ENCODE results near the gene ALDH5A1. TPM values are rescaled to one million over a fixed set of nuclear protein-coding genes. Genes with fewer than 3 reads are reported as not detected.

Gene ALDH5A1
- total RNA-seq = 10 to 100 TPM; 18.2 to 20.9 TPM

- Mint-ChIP-seq H3K27me3 (no peaks in the 10 kb centered on the region), H3K4me1 (peaks cover 13% of the 10 kb centered on the region), H3K36me3 (peaks cover 22% of the 10 kb centered on the region), H3K27ac (peak within 1 kb of the TSS; percentile 72), H3K4me3 (peak within 1 kb of the TSS; percentile 85), H3K9me3 (peaks cover 10% of the 10 kb centered on the region)
- peak; percentile 89 for DNase-seq
Observed at GRCh38 chr6:24494821-24495795, at the start of gene ALDH5A1. TSS of gene ALDH5A1 (plus strand) at chr6:24494969. CDS start at chr6:24494997, 28 bp downstream.

- no peaks in the 10 kb centered on the region for H3K36me3 Mint-ChIP-seq
- H3K9me3 Mint-ChIP-seq = no peaks in the 10 kb centered on the region
- H3K4me1 Mint-ChIP-seq = no peaks in the 10 kb centered on the region
- no peak for DNase-seq
- H3K4me3 Mint-ChIP-seq = no peak overlapping the region
- H3K27ac Mint-ChIP-seq = no peak overlapping the region
- no peaks in the 10 kb centered on the region for H3K27me3 Mint-ChIP-seq
Observed at GRCh38 chr6:24445704-24446103, 49.1 kb upstream of the ALDH5A1 start.

- DNase-seq = no peak
- H3K9me3 Mint-ChIP-seq = no peaks in the 10 kb centered on the region
- H3K27me3 Mint-ChIP-seq = no peaks in the 10 kb centered on the region
- H3K27ac Mint-ChIP-seq = no peak overlapping the region
- no peaks in the 10 kb centered on the region for H3K36me3 Mint-ChIP-seq
- no peaks in the 10 kb centered on the region for H3K4me1 Mint-ChIP-seq
- H3K4me3 Mint-ChIP-seq = no peak overlapping the region
Observed at GRCh38 chr6:24446670-24447069, 48.1 kb upstream of the ALDH5A1 start.

- Mint-ChIP-seq H3K9me3 (no peaks in the 10 kb centered on the region), H3K27me3 (no peaks in the 10 kb centered on the region), H3K27ac (no peak overlapping the region), H3K4me1 (no peaks in the 10 kb centered on the region), H3K4me3 (no peak overlapping the region), H3K36me3 (no peaks in the 10 kb centered on the region)
- no peak for DNase-seq
Observed at GRCh38 chr6:24448396-24448795, 46.4 kb upstream of the ALDH5A1 start.

- H3K27ac Mint-ChIP-seq = no peak overlapping the region
- no peak overlapping the region for H3K4me3 Mint-ChIP-seq
- H3K36me3 Mint-ChIP-seq = no peaks in the 10 kb centered on the region
- no peaks in the 10 kb centered on the region for H3K27me3 Mint-ChIP-seq
- no peaks in the 10 kb centered on the region for H3K4me1 Mint-ChIP-seq
- no peak for DNase-seq
- no peaks in the 10 kb centered on the region for H3K9me3 Mint-ChIP-seq
Observed at GRCh38 chr6:24448828-24449525, 45.8 kb upstream of the ALDH5A1 start.

- Mint-ChIP-seq H3K27ac (no peak overlapping the region), H3K36me3 (no peaks in the 10 kb centered on the region), H3K27me3 (no peaks in the 10 kb centered on the region), H3K9me3 (no peaks in the 10 kb centered on the region), H3K4me3 (no peak overlapping the region), H3K4me1 (no peaks in the 10 kb centered on the region)
- no peak for DNase-seq
Observed at GRCh38 chr6:24451581-24452388, 43.0 kb upstream of the ALDH5A1 start.

- H3K9me3 Mint-ChIP-seq = no peaks in the 10 kb centered on the region
- H3K4me3 Mint-ChIP-seq = no peak overlapping the region
- H3K27me3 Mint-ChIP-seq = no peaks in the 10 kb centered on the region
- no peaks in the 10 kb centered on the region for H3K4me1 Mint-ChIP-seq
- DNase-seq = no peak
- no peak overlapping the region for H3K27ac Mint-ChIP-seq
- H3K36me3 Mint-ChIP-seq = no peaks in the 10 kb centered on the region
Observed at GRCh38 chr6:24453921-24454320, 40.8 kb upstream of the ALDH5A1 start.

GRCh38 chr6:24454452-24454851 lies 40.3 kb upstream of the ALDH5A1 start:
- Mint-ChIP-seq H3K36me3 (no peaks in the 10 kb centered on the region), H3K27me3 (no peaks in the 10 kb centered on the region), H3K9me3 (no peaks in the 10 kb centered on the region)

GRCh38 chr6:24455061-24455460 lies 39.7 kb upstream of the ALDH5A1 start:
- H3K9me3 Mint-ChIP-seq = no peaks in the 10 kb centered on the region
- no peaks in the 10 kb centered on the region for H3K36me3 Mint-ChIP-seq
- no peak for DNase-seq
- no peak overlapping the region for H3K27ac Mint-ChIP-seq
- H3K4me3 Mint-ChIP-seq = no peak overlapping the region
- H3K4me1 Mint-ChIP-seq = no peaks in the 10 kb centered on the region
- no peaks in the 10 kb centered on the region for H3K27me3 Mint-ChIP-seq

More at GRCh38 chr6:24454452-24454851, 40.3 kb upstream of the ALDH5A1 start:
- Mint-ChIP-seq H3K4me1 (no peaks in the 10 kb centered on the region), H3K27ac (no peak overlapping the region), H3K4me3 (no peak overlapping the region)
- DNase-seq = no peak

- Mint-ChIP-seq H3K27me3 (no peaks in the 10 kb centered on the region), H3K4me1 (no peaks in the 10 kb centered on the region), H3K9me3 (no peaks in the 10 kb centered on the region), H3K4me3 (no peak overlapping the region), H3K27ac (no peak overlapping the region), H3K36me3 (no peaks in the 10 kb centered on the region)
- no peak for DNase-seq
Observed at GRCh38 chr6:24458134-24458533, 36.6 kb upstream of the ALDH5A1 start.

GRCh38 chr6:24458941-24459340 lies 35.8 kb upstream of the ALDH5A1 start:
- DNase-seq = no peak

GRCh38 chr6:24460966-24461365 lies 33.8 kb upstream of the ALDH5A1 start:
- no peaks in the 10 kb centered on the region for H3K36me3 Mint-ChIP-seq
- no peaks in the 10 kb centered on the region for H3K27me3 Mint-ChIP-seq
- DNase-seq = no peak
- H3K27ac Mint-ChIP-seq = no peak overlapping the region
- no peak overlapping the region for H3K4me3 Mint-ChIP-seq
- no peaks in the 10 kb centered on the region for H3K9me3 Mint-ChIP-seq
- H3K4me1 Mint-ChIP-seq = no peaks in the 10 kb centered on the region

More at GRCh38 chr6:24458941-24459340, 35.8 kb upstream of the ALDH5A1 start:
- Mint-ChIP-seq H3K4me3 (no peak overlapping the region), H3K27me3 (no peaks in the 10 kb centered on the region), H3K9me3 (no peaks in the 10 kb centered on the region), H3K27ac (no peak overlapping the region), H3K36me3 (no peaks in the 10 kb centered on the region), H3K4me1 (no peaks in the 10 kb centered on the region)

GRCh38 chr6:24464253-24465038 lies 30.3 kb upstream of the ALDH5A1 start:
- no peaks in the 10 kb centered on the region for H3K36me3 Mint-ChIP-seq
- DNase-seq = no peak
- no peaks in the 10 kb centered on the region for H3K27me3 Mint-ChIP-seq
- no peak overlapping the region for H3K4me3 Mint-ChIP-seq
- no peak overlapping the region for H3K27ac Mint-ChIP-seq
- H3K4me1 Mint-ChIP-seq = no peaks in the 10 kb centered on the region
- no peaks in the 10 kb centered on the region for H3K9me3 Mint-ChIP-seq

GRCh38 chr6:24469811-24470210 lies 25.0 kb upstream of the ALDH5A1 start:
- Mint-ChIP-seq H3K36me3 (no peaks in the 10 kb centered on the region), H3K4me1 (no peaks in the 10 kb centered on the region), H3K9me3 (no peaks in the 10 kb centered on the region), H3K27ac (no peak overlapping the region), H3K27me3 (no peaks in the 10 kb centered on the region), H3K4me3 (no peak overlapping the region)
- DNase-seq = no peak

Data from activated naive CD8-positive, alpha-beta T cell treated with anti-CD3 and anti-CD28 coated beads for 36 hours (primary cell).